ENCODE results near the gene PPP1R16B. TPM values are rescaled to one million over a fixed set of nuclear protein-coding genes. Genes with fewer than 3 reads are reported as not detected.
A peak's percentile ranks its signal among the peaks of the same experiment; 100 is the strongest.

PPP1R16B gene
- total RNA-seq, 1 donor from 2014 or later: 13.0 TPM

DNA sequence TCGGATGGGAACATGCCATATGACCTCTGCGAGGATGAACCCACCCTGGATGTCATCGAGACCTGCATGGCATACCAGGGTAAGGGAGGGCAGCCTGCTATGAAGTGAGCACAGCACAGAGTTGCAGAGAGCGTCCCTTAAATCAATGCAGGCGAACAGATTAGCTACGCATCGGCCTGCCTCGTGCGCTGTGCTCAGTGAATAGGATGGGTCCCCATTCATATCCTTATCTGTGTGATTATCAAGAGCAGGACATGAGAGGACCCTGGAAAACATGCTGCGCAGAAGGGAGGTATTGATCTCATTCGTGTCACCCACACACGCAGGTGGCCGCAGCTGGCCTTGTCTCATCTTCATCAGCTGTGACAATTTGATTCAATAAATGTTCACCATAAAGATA is 95.1 kb downstream of the PPP1R16B start:
- intact Hi-C loops (cut with DNase I): no loop called here
- Histone ChIP-seq H3K36me3 (peaks cover 28% of the 10 kb centered on the region), H3K4me3 (no peak overlapping the region), H3K4me1 (no peaks in the 10 kb centered on the region), H3K9me3 (peaks cover 3% of the 10 kb centered on the region), H3K27ac (no peak overlapping the region), H3K27me3 (ENCODE audit: low read depth) (no peaks in the 10 kb centered on the region)
- TF ChIP-seq, protein P1, sequence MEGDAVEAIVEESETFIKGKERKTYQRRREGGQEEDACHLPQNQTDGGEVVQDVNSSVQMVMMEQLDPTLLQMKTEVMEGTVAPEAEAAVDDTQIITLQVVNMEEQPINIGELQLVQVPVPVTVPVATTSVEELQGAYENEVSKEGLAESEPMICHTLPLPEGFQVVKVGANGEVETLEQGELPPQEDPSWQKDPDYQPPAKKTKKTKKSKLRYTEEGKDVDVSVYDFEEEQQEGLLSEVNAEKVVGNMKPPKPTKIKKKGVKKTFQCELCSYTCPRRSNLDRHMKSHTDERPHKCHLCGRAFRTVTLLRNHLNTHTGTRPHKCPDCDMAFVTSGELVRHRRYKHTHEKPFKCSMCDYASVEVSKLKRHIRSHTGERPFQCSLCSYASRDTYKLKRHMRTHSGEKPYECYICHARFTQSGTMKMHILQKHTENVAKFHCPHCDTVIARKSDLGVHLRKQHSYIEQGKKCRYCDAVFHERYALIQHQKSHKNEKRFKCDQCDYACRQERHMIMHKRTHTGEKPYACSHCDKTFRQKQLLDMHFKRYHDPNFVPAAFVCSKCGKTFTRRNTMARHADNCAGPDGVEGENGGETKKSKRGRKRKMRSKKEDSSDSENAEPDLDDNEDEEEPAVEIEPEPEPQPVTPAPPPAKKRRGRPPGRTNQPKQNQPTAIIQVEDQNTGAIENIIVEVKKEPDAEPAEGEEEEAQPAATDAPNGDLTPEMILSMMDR (IDR thresholded peaks at IDR 0.05): no peak
- ATAC-seq (no peak), DNase-seq (no peak)

DNA sequence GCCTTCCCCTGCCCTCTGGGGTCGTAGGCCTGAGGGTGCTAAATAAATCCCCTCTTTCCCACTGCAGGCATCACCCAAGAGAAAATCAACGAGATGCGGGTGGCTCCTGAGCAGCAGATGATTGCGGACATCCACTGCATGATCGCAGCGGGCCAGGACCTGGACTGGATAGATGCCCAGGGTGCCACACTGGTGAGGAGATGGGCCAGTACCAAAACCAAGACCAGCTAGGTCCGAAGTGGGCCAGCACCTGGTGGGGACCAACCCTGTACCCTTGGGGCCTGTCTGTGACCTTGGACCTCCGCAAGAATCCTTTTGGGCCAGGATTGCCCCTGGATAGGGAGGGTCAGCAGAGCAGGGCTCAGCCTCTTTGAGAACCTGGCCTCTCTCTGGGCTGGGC is 97.1 kb downstream of the PPP1R16B start:
- Histone ChIP-seq H3K4me1 (no peaks in the 10 kb centered on the region), H3K4me3 (no peak overlapping the region), H3K27ac (no peak overlapping the region), H3K36me3 (peaks cover 44% of the 10 kb centered on the region), H3K9me3 (peaks cover 3% of the 10 kb centered on the region), H3K27me3 (ENCODE audit: low read depth) (no peaks in the 10 kb centered on the region)
- ATAC-seq (no peak), DNase-seq (no peak)
- TF ChIP-seq, protein P1 (IDR thresholded peaks at IDR 0.05): no peak
- intact Hi-C loops (cut with DNase I): no loop called here

GRCh38 chr20:38903335-38903734 is 97.8 kb downstream of the PPP1R16B start:
- no peak overlapping the region for H3K4me3 ChIP-seq
- peaks cover 51% of the 10 kb centered on the region for H3K36me3 ChIP-seq
- no peaks in the 10 kb centered on the region for H3K27me3 ChIP-seq (ENCODE audit: low read depth)
- ATAC-seq (no peak), DNase-seq (no peak)
- H3K4me1 ChIP-seq: no peaks in the 10 kb centered on the region
- TF ChIP-seq, protein P1 (IDR thresholded peaks at IDR 0.05): no peak
- peaks cover 3% of the 10 kb centered on the region for H3K9me3 ChIP-seq
- no peak overlapping the region for H3K27ac ChIP-seq
- intact Hi-C loops (cut with DNase I): no loop called here

- H3K9me3 ChIP-seq: peaks cover 3% of the 10 kb centered on the region
- intact Hi-C loops (cut with DNase I): no loop called here
- no peak overlapping the region for H3K4me3 ChIP-seq
- TF ChIP-seq, protein P1 (IDR thresholded peaks at IDR 0.05): no peak
- ATAC-seq (no peak), DNase-seq (no peak)
- H3K36me3 ChIP-seq: peaks cover 51% of the 10 kb centered on the region
- H3K4me1 ChIP-seq: no peaks in the 10 kb centered on the region
- H3K27me3 ChIP-seq (ENCODE audit: low read depth): no peaks in the 10 kb centered on the region
- no peak overlapping the region for H3K27ac ChIP-seq
Observed at GRCh38 chr20:38905375-38905774, 99.9 kb downstream of the PPP1R16B start.

- ATAC-seq (peak in 1 of 2 donors; percentile 23), DNase-seq (no peak)
- intact Hi-C loops (cut with DNase I): no loop called here
- no peak overlapping the region for H3K4me3 ChIP-seq
- H3K9me3 ChIP-seq: peaks cover 3% of the 10 kb centered on the region
- TF ChIP-seq, protein P1 (IDR thresholded peaks at IDR 0.05): no peak
- no peaks in the 10 kb centered on the region for H3K4me1 ChIP-seq
- H3K27me3 ChIP-seq (ENCODE audit: low read depth): no peaks in the 10 kb centered on the region
- no peak overlapping the region for H3K27ac ChIP-seq
- peaks cover 39% of the 10 kb centered on the region for H3K36me3 ChIP-seq
Observed at GRCh38 chr20:38907918-38908677, 102.6 kb downstream of the PPP1R16B start.
